Measurements from ENCODE around the gene COL6A3. TPM values are rescaled to one million over a fixed set of nuclear protein-coding genes. Genes with fewer than 3 reads are reported as not detected.

Gene COL6A3
- polyA plus RNA-seq, 1 donor (not counting 4 experiments of a cell fraction or from before 2014, with no cell fraction given) = not detected

GRCh38 chr2:237351796-237352195 is 62.2 kb downstream of the COL6A3 start:
- DNase-seq (ENCODE audit: low read depth, low spot score) (no peak), FAIRE-seq (peak; percentile 41)
- Histone ChIP-seq H3K27ac (ENCODE audit: control insufficient read depth, insufficient read depth, low read length) (no peak overlapping the region), H3K4me1 (ENCODE audit: control insufficient read depth, extremely low read depth, insufficient read depth, low read length) (peaks cover 22% of the 10 kb centered on the region), H3K27me3 (ENCODE audit: control insufficient read depth, extremely low read depth, insufficient read depth, low read length) (peaks cover 38% of the 10 kb centered on the region), H4K20me1 (ENCODE audit: control insufficient read depth, extremely low read depth, insufficient read depth, low read length) (no peaks in the 10 kb centered on the region), H3K79me2 (ENCODE audit: control insufficient read depth, insufficient read depth, low read length) (no peaks in the 10 kb centered on the region), H3K4me2 (ENCODE audit: control insufficient read depth, extremely low read depth, insufficient read depth, low read depth, low read length) (no peak overlapping the region), H3K9me3 (ENCODE audit: control insufficient read depth, low read depth, low read length) (no peaks in the 10 kb centered on the region), H3K36me3 (ENCODE audit: control insufficient read depth in 2 of 2, extremely low read depth in 1 of 2, insufficient read depth in 2 of 2, low read length in 2 of 2) (no peaks in the 10 kb centered on the region), H2AFZ (ENCODE audit: control insufficient read depth, low read length) (no peak overlapping the region), H3K9ac (ENCODE audit: control insufficient read depth, extremely low read depth, insufficient read depth, low read length) (no peak overlapping the region), H3K4me3 (ENCODE audit: control insufficient read depth in 2 of 3, extremely low read depth in 1 of 3, insufficient read depth in 2 of 3, low read depth in 1 of 3, low read length in 3 of 3) (no peak overlapping the region), H3K9me1 (ENCODE audit: control insufficient read depth, extremely low read depth, insufficient read depth, low read length) (no peaks in the 10 kb centered on the region)
- TF ChIP-seq EZH2 (IDR thresholded peaks at IDR 0.05; ENCODE audit: low read length) (no peak), CTCF (optimal IDR thresholded peaks at IDR 0.05 in 1 of 3, IDR thresholded peaks at IDR 0.05 in 1 of 3, conservative IDR thresholded peaks at IDR 0.05 in 1 of 3; ENCODE audit: extremely low read depth in 1 of 3, insufficient read depth in 2 of 3, low read length in 3 of 3) (no peak)
- dilution Hi-C loops (cut with MboI; ENCODE audit: extremely low pct_ligation_motif_present, low sequenced_read_pairs) = no loop called here

- H3K4me3 ChIP-seq (ENCODE audit: control insufficient read depth in 2 of 3, extremely low read depth in 1 of 3, insufficient read depth in 2 of 3, low read depth in 1 of 3, low read length in 3 of 3) = no peak overlapping the region
- FAIRE-seq (no peak), DNase-seq (ENCODE audit: low read depth, low spot score) (no peak)
- no peaks in the 10 kb centered on the region for H4K20me1 ChIP-seq (ENCODE audit: control insufficient read depth, extremely low read depth, insufficient read depth, low read length)
- no peaks in the 10 kb centered on the region for H3K36me3 ChIP-seq (ENCODE audit: control insufficient read depth in 2 of 2, extremely low read depth in 1 of 2, insufficient read depth in 2 of 2, low read length in 2 of 2)
- no peak overlapping the region for H2AFZ ChIP-seq (ENCODE audit: control insufficient read depth, low read length)
- no peaks in the 10 kb centered on the region for H3K79me2 ChIP-seq (ENCODE audit: control insufficient read depth, insufficient read depth, low read length)
- H3K4me1 ChIP-seq (ENCODE audit: control insufficient read depth, extremely low read depth, insufficient read depth, low read length) = peaks cover 22% of the 10 kb centered on the region
- H3K4me2 ChIP-seq (ENCODE audit: control insufficient read depth, extremely low read depth, insufficient read depth, low read depth, low read length) = peak overlapping the region; percentile 40
- H3K27me3 ChIP-seq (ENCODE audit: control insufficient read depth, extremely low read depth, insufficient read depth, low read length) = peaks cover 38% of the 10 kb centered on the region
- H3K27ac ChIP-seq (ENCODE audit: control insufficient read depth, insufficient read depth, low read length) = no peak overlapping the region
- dilution Hi-C loops (cut with MboI; ENCODE audit: extremely low pct_ligation_motif_present, low sequenced_read_pairs) = no loop called here
- H3K9me3 ChIP-seq (ENCODE audit: control insufficient read depth, low read depth, low read length) = no peaks in the 10 kb centered on the region
- no peaks in the 10 kb centered on the region for H3K9me1 ChIP-seq (ENCODE audit: control insufficient read depth, extremely low read depth, insufficient read depth, low read length)
- no peak for TF ChIP-seq EZH2 (IDR thresholded peaks at IDR 0.05; ENCODE audit: low read length)
- H3K9ac ChIP-seq (ENCODE audit: control insufficient read depth, extremely low read depth, insufficient read depth, low read length) = no peak overlapping the region
Measured at GRCh38 chr2:237351046-237351445, 62.9 kb downstream of the COL6A3 start.

- no peak for DNase-seq (ENCODE audit: low read depth, low spot score)
- Histone ChIP-seq H3K79me2 (ENCODE audit: control insufficient read depth, insufficient read depth, low read length) (no peaks in the 10 kb centered on the region), H3K4me1 (ENCODE audit: control insufficient read depth, extremely low read depth, insufficient read depth, low read length) (peaks cover 21% of the 10 kb centered on the region), H2AFZ (ENCODE audit: control insufficient read depth, low read length) (no peak overlapping the region), H3K9ac (ENCODE audit: control insufficient read depth, extremely low read depth, insufficient read depth, low read length) (no peak overlapping the region), H3K9me1 (ENCODE audit: control insufficient read depth, extremely low read depth, insufficient read depth, low read length) (no peaks in the 10 kb centered on the region), H3K4me2 (ENCODE audit: control insufficient read depth, extremely low read depth, insufficient read depth, low read depth, low read length) (no peak overlapping the region), H3K4me3 (ENCODE audit: control insufficient read depth in 2 of 3, extremely low read depth in 1 of 3, insufficient read depth in 2 of 3, low read depth in 1 of 3, low read length in 3 of 3) (no peak overlapping the region), H3K9me3 (ENCODE audit: control insufficient read depth, low read depth, low read length) (no peaks in the 10 kb centered on the region), H3K36me3 (ENCODE audit: control insufficient read depth in 2 of 2, extremely low read depth in 1 of 2, insufficient read depth in 2 of 2, low read length in 2 of 2) (no peaks in the 10 kb centered on the region), H4K20me1 (ENCODE audit: control insufficient read depth, extremely low read depth, insufficient read depth, low read length) (no peaks in the 10 kb centered on the region), H3K27ac (ENCODE audit: control insufficient read depth, insufficient read depth, low read length) (no peak overlapping the region), H3K27me3 (ENCODE audit: control insufficient read depth, extremely low read depth, insufficient read depth, low read length) (peaks cover 38% of the 10 kb centered on the region)
- TF ChIP-seq CTCF (optimal IDR thresholded peaks at IDR 0.05 in 1 of 3, IDR thresholded peaks at IDR 0.05 in 1 of 3, conservative IDR thresholded peaks at IDR 0.05 in 1 of 3; ENCODE audit: extremely low read depth in 1 of 3, insufficient read depth in 2 of 3, low read length in 3 of 3) (no peak), EZH2 (IDR thresholded peaks at IDR 0.05; ENCODE audit: low read length) (no peak)
- FAIRE-seq = no peak
- dilution Hi-C loops (cut with MboI; ENCODE audit: extremely low pct_ligation_motif_present, low sequenced_read_pairs) = no loop called here
Measured at GRCh38 chr2:237350597-237350996, 63.4 kb downstream of the COL6A3 start.
